CD1c-positive myeloid dendritic cell (primary cell): Measurements from ENCODE around the gene MT1B.
"Not testable (repeated sequence)": the region's sequence is repeated elsewhere in the genome, so short reads cannot be mapped to it uniquely, and the experiment has no call there.

Experiments used
- DNase-seq: peaks from one replicate; pipeline ENCODE4 v3.0.0-alpha.2; 2016; ENCODE audit errors: extremely low spot score

The MT1B gene

DNA sequence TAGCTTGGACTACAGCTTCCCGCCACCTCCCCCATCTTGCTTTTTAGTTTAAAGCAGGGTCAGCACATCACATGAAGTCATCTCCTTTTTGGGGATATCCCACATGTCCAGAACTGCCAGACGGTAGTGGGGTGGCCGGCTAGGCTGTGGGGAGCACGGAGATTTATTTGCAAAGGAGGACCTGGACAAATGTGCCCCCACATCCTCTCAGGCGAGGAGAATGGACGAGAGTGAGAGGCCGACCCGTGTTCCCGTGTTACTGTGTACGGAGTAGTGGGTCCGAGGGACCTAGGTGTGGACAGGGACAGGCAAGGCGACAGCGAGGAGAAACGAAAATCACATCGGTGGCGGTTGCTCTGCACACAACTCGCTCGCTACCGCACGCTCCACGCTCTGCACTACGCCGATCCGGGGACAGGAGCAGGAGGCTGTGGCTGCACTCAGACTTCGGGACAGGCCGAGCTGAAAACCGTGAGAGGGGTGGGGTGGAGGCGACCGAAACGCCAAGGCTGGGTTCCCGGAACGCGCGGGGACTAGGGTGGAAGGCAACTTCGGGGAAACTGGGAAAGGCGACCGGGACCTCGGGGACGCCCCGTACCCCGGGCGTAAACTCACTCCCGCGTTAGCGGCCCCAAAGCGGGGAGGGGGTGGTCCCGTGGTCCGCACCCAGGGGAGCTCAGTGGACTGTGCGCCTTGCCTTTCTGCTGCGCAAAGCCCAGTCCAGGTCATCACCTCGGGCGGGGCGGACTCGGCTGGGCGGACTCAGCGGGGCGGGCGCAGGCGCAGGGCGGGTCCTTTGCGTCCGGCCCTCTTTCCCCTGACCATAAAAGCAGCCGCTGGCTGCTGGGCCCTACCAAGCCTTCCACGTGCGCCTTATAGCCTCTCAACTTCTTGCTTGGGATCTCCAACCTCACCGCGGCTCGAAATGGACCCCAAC is 13.6 kb upstream of the MT1B start, which contains the start of gene MT1A:
Gene MT1A (plus strand): TSS at position 853 of the 937 bp plus-strand sequence. CDS start 73 bp downstream, at position 926.
- no peak for DNase-seq

DNA sequence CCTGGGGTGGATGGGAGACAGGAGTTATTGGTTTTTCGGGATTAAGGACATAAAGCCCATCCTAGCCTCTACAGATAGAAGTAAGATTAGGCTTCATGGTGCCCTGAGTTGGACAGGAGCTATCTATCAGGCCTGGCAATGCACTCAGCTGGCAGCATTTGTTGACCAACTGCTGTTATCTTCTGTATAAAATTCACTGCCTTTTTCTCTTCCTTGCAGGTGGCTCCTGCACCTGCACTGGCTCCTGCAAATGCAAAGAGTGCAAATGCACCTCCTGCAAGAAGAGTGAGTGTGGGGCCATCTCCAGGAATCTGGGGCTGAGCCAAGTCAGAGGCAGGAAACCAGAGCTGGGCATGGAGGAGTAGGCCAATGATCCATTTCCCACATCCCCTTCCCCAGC is 12.6 kb upstream of the MT1B start:
- no peak for DNase-seq

DNA sequence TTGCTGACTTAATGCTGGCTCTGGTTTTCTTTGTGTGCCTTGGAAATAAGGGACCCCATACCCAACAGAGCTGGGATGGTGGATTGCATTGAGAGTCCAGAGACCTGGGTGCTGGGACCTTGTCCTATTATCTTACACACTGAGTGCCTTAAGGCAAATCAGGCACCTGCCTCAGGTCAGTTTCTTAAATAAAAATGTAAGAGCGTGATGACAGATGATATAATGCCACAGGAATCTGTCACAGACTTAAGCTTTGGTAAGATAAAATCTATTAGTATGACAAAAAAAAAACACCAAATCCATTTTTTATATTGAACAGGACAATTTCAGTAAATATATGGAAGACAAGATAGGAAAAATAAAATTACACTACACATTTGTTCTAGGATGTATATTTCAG is 11.6 kb upstream of the MT1B start:
- DNase-seq, result no peak

DNA sequence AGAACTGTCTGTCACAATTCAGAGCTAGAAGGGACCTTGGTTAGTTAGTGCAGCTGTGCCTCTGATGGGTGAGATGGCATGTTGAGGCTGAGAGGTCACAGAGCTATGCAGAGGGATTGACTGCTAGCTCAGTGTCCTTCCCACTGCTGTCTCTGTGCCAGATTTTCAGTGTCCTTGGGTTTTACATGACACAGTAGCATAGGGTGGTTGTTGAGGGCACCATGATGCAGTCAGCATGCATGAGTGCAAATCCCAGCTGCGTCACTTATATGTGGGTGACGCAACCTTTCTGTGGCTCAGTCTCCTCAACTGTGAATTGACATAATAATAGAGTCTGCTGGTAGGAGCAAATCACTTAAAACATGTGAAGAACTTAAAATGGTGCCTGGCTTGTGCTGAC is 10.5 kb upstream of the MT1B start:
- DNase-seq, result no peak

DNA sequence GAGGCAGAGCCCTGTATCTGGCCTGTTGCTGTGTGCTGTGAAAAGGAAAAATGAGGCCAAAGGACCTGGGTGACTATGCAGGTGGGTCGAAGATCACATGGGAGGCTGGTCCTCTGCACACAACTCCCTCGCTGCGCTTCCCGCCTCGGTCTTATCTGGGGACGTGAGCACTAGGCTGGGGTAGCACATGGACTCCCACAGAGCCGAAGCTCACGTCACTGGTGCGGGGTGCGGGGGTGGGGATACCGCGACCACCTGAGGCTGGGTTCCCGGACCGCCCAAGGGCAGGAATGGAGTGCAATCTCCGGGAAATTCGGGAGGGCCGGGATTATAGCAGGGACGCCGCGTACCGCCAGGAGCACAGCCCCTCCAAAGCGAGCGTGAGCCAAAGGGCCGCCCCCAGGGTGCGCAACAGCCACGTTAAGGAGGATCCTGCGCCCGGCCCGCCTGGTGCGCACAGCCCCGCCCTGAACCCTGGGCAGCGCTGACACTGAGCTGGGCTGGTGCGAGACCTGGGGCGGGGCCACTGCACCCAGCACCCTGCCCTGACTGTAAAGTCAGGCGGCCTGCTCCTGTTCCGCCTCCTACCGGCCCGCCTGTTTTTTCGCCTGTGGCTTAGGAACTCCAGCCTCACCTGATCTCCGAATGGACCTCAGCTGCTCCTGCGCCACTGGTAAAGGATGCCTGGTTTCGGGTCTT is 8.5 kb upstream of the MT1B start:
- peak; percentile 86 for DNase-seq

DNA sequence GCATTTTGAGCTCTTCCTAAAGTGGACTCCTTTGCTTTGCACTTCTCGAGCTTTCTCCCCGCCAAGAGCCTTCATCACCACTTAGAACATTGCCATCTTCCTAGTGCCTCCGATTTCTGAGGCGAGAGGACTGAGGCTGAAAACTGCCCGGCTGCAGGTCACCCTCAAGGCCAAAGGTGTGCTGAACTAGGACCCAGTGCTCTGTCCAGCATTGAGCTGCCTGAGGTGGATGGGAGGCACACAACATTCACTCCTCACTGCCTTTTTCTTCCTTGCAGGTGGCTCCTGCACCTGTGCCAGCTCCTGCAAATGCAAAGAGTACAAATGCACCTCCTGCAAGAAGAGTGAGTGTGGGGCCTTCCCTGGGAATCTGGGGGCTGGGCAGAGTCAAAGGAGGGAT is 7.9 kb upstream of the MT1B start:
- DNase-seq, result no peak

DNA sequence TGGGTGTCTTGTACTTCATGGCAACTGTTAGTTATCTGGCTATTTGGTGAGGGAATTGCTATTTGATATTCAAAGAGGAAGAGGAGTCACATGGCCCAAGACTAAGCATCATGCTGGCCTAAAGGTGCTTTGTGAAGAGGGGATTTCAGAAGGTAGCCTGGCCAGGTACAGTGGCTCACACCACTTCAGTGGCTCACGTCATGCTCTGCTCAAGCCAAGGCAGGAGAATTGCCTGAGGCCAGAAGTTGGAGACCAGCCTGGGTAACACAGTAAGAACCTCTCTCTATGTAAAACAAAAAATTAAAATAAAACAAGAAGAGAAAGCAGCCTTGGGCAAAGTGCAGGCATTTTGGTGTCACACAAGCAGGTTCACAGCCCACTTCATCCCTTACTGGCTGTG is 6.4 kb upstream of the MT1B start:
- no peak for DNase-seq

DNA sequence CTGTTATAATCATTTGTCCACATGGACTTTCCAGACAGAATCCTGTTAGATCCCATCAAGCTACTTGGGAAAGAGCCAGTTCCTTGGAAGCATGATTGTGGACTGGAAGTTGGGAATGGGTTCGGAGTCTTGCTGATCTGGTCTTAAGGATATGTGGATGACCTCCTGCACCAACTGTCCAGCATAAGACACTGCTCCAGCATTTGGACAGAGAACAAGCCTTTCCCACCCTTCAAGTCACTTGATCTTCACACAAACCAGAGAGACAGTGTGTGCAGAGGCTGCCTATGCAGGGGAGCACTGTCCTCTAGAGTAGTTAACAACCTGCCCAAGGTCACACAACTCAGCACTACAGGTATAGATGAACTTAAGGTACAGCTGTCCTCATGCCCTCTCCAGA is 5.8 kb upstream of the MT1B start:
- DNase-seq, result no peak

DNA sequence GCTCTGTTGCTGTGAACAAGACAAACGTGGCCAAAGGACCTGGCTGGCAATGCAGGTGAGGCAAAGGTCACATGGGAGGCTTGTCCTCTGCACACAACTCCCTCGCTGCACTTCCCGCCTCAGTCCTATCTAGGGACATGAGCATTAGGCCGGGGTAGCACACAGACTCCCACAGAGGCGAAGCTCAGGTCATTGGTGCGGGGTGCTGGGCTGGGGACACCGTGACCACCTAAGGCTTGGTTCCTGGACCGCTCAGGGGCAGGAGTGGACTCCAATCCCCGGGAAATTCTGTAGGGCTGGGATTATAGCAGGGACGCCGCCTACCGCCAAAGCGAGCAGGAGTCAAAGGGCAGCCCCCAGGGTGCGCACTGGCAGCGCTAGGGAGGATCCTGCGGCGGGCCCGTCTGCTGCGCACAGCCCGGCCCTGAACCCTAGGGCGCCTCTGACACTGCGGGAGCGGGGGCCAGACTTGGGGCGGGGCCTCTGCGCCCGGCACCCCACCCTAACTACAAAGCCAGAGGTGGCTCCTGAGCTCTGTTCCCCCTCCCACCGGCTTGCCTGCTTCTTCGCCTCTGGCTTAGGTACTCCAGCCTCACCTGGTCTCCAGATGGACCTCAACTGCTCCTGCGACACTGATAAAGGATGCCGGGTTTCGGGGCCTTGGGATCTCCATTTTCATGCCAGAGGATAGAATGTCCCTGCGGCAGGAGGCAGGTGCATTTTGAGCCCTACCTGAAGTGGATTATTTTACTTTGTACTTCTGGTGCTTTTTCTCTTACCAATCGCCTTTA is 3.9 kb upstream of the MT1B start:
- no peak for DNase-seq

DNA sequence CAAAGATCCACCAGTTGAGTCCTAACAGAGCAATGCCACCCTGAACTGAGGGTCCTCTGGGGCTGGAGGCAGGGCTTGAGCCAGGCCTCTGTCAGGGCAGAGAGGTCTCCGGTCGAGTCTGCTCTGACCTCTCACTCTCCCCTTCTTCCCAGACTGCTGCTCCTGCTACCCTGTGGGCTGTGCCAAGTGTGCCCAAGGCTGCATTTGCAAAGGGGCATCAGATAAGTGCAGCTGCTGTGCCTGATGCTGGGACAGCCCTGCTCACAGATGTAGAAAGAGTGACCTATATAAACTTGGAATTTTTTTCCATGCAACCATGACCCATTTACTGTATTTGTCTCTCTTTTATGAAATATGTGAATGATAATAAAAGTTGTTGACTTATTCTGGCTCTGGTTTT is 2.4 kb upstream of the MT1B start:
- no peak for DNase-seq

DNA sequence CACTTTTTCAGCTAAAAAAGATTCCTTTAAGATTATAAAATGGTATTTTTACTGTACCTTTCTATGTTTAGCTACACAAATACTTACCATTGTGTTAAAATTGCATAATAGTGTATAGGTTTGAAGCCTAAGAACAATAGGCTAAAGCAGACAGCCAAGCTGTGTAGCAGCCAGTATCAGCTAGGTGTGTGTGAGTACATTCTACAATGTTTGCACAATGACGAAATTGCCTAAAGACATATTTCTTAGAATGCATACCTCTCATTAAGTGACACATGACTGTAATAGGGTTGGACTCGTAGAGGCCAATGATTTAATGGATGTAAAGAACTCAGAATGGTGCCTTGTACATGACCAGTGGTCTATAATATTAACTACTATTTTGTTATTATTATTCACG is 1.9 kb upstream of the MT1B start:
- no peak for DNase-seq

DNA sequence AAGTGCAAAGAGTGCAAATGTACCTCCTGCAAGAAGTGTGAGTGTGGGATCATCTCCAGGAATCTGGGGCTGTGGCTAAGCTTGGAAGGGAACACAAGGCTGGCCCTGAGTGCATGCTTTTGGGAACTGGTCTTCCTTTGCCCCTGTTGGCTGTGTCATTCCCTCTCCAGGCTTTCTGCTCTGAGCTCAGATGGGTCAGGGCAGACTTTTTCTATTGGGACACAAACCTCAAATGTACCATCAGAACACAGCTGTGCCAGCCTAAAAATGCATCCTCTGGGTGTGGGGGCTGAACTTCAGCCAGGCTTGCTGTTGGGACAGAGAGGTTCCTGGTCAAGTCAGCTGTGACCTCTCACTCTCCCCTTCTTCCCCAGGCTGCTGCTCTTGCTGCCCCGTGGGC is 914 bp downstream of the MT1B start:
- DNase-seq, result no peak

DNA sequence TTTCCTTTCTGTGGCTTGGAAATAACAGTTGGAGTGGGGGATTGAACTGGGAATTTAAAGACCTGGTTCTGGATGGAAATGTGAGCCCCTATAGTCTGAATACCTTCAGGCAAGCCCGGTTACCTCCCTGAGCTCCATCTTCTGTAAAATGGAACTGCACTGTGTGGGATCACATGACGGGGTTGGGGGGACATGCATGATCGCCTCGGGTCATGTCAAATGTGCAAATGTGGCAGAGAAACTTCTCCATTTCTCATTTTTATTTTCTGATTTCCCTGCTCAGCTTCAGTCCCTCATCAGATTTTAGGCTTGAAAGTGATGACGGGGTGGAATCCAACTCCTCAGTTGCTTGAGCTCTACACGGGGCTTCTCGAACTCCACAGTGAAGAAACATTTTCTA is 1.5 kb downstream of the MT1B start:
- no peak for DNase-seq

DNA sequence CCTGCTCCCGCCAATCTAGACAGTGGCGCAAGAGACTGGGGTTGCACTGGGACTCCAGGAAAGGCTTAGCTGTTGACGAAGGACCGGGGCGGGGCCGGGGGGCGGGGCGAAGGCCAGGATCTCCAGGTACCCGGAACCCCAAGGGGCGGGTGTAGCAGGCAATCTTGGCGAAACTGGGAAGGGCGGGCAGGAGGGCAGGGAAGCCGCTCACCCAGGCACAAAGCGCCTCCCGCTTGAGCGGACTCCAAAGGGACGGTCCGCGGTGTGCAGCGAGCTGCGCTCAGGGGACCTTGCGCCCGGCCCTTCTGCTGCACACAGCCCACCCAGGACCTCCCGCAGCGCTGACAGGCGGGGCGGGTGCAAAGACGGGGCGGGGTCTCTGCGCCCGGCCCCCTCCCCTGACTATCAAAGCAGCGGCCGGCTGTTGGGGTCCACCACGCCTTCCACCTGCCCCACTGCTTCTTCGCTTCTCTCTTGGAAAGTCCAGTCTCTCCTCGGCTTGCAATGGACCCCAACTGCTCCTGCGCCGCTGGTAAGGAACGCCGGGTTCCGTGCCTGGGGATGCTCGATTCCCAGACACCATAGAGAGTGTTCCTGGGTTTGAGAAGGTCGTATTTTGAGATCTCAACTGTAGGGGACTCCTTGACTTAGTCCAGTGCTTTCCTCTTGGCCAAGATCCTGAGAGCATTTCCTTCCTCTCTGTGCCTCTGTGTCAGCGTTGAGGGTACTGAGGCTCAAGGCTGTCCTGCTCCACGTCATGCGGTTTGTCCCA is 6.1 kb downstream of the MT1B start, which contains the start of gene MT1F:
Gene MT1F (plus strand): TSS at position 405 of the 772 bp plus-strand sequence. CDS start 100 bp downstream, at position 505.
- DNase-seq, result peak; percentile 61

DNA sequence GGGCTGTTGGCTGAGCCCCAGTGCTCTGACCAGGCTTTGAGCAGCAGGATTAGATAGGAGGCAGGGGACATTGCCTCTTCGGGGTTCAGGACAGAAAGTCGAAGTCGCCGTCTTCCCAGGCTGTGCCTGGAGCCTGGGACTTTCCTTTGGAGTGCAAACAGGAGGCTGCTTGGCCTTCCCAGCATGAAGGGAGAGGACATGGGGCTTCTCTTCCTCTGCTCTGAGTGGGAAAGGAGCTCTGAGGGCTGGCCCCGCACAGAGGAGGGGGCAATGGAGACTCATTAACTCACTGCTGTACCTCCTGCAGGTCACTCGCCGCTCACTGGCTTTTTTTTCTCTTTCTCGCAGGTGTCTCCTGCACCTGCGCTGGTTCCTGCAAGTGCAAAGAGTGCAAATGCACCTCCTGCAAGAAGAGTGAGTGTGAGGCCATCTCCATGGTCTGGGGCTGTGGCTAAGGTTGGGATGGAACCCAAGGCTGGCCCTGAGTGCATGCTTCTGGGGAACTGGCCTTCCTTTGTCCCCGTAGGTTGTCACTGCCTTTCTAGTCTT is 6.7 kb downstream of the MT1B start:
- DNase-seq, result no peak

DNA sequence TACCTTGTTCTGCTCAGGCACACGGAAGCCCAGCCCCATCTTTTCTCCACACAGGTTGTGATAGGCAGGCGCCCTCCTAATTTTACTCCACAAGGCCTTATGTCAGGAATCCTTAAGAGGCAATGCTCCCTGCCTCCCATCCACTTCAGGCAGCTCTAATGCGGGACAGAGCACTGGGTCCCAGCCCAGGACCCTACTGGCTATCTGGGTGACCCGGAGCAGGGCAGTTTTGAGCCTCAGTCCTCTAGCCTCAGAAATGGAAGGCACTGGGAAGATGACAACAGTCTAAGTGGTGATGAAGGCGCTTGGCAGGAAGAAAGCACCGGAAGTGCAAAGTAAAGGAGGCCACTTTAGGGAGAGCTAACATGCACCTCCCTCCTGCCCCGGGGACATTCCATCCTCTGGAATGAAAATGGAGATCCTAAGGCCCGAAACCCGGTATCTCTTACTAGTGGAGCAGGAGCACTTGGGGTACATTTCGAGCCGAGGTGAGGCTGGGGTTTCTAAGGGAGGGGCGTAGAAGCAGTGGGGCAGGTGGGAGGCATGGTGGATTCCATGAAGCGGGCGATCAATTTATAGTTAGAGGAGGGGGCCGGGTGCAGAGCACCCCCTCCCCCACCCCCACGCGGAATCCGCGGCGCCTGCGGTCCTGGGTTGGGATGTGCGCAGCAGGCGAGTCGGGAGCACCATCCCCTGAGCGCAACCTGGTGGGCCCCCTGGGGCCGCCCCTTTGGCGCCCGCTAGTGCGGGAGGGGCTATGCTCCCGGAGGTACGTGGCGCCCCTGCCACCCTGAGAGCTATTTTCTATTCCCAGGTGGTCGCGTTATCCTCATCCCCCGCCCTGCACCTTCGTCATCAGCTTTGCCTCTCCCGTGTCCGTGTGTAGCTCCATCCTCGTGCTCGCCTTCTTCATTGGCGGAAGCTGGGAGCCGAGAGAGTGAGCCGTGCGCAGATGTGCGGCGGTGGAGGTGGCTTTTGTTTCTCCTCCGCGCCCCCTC is 11.0 kb downstream of the MT1B start:
- DNase-seq, result no peak

DNA sequence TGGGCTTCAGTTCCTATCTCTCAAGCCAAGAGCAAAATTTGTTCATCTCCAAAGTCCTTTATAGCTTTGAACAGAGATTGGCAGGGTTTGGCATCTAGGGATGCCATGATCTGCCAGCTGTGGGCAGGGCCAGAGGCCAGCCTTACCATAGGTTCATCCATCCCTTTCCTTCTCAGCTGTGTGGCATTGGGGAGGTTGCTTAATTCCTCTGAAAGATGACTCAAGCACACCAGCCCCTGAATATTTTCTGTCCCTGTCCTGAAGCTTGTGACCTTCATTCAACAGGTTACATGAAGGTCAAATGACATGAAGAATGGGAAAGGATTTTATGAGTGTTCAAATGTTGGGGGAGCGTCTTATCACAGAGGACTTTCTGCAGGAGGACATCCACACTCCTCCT is 12.8 kb downstream of the MT1B start:
- DNase-seq, result no peak

DNA sequence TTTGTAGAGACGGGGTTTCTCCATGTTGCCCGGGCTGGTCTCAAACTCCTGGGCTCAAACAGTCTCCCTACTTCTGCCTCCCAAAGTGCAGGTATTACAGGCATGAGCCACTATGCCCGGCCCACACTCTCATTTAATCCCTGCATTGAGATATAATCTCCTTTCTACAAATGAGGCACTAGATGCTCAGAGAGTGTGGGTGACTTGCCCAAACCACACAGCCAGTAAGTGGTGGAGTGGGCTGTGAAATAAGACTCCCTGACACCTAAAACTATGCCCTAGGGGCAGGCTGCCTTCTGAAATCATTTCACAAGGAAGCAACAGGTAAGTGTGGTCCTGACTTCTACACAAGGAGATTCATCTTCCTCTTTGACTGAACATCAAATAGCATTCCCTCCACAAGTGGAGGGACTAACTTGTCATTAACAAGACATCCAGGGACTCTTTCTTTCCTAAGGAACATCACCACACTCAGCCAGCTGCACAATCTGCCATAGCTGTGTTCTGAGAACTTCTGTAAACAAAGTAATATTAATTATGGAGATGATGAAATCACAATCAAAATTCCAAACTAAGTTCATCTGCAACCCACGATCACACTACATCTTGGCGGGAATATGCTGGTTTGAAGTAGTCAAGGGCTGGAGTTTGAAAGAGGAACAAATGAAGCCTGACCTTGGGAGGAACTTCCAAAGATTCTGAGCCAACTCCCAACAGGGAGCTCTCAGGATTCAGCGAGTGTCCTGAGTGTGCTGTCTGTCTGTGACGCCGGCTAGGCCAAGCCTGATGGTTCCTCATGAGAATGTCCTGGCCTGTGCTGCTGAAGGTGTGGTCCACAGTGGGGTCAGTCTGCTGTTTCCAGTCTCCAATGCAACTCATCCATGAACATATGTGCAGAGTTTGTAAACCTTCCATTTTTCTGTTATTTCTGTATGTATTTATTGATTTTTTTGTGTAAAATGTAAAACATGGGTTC is 13.9 kb downstream of the MT1B start:
- DNase-seq, result not testable (repeated sequence)
